ENCODE measurements around the gene TAOK2.

DNA sequence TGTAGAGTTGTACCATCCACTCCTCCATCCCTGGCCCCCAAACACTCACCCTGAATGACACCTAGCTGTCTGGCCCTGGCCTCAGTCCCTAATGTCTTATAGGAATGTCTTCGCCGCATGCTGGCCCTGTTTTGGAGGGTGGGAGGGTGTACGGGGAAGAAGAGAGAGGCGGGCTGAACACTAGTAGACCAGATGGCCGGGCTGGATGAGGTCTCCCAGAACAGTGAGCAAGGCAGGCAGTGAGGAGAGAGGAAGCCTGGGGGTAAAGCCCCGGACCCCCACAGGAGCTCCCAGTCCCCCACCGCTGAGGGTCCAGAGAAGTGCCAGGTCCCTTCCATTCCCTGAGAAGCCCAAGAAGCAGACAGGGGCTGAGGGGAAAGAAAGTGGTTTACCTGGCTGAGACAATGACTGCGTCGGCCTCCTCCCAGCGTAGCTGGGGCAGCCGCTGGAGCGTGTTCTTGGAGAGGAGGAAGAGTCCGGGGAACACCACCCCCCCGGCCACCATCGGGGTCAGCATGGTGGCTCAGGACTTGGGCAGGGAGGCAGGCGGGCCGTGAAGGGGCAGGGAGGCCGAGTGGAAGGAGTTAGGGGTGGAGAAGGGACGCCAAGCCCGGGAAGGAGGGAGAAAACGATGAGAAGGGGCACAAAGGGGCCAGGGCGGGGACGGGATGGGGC, 56.5 kb downstream of the TAOK2 start:
- no peak for TF ChIP-seq POLR2A (IDR thresholded peaks at IDR 0.05)
- TF ChIP-seq, protein P1, sequence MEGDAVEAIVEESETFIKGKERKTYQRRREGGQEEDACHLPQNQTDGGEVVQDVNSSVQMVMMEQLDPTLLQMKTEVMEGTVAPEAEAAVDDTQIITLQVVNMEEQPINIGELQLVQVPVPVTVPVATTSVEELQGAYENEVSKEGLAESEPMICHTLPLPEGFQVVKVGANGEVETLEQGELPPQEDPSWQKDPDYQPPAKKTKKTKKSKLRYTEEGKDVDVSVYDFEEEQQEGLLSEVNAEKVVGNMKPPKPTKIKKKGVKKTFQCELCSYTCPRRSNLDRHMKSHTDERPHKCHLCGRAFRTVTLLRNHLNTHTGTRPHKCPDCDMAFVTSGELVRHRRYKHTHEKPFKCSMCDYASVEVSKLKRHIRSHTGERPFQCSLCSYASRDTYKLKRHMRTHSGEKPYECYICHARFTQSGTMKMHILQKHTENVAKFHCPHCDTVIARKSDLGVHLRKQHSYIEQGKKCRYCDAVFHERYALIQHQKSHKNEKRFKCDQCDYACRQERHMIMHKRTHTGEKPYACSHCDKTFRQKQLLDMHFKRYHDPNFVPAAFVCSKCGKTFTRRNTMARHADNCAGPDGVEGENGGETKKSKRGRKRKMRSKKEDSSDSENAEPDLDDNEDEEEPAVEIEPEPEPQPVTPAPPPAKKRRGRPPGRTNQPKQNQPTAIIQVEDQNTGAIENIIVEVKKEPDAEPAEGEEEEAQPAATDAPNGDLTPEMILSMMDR (IDR thresholded peaks at IDR 0.05) = no peak
